Measurements from ENCODE around the gene HMX2.

DNA sequence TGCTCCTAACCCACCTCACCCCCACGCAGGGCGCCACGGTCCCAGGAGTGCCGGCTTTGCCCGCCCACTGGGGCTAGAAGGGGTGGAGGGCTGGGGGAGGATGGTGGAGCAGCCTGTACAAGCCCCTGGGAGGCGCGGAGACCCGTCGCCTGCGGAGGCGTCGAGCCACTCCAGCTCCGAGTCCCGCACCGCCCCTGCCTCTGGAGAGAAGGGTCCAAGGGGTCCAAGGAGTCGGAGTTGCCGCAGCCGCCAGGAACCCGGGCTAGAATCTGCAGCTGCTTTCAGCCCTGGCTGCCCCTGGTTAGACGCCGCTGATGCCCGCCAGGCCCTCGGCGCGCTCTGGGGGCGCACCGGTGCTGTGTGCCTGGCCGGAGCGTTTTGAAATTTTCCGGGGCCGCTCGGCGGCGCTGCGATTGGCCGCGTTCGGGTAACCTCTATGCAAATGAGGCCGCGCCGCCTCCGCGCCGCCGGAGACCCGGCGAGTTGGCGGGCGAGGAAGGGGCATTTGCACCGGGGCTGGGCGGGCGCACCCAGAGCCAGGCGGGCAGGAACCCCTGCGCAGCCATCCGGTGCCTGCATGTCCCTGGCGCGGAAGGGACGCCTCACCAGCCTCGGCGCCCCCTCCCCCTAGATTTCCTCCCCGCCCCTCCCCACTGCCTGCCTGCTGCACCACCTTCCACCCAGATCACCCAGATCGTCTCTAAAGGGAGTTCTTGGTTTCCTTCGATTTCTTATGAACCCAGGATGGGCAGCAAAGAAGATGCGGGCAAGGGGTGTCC lies at the start of gene HMX2:
- TF ChIP-seq, protein P1, sequence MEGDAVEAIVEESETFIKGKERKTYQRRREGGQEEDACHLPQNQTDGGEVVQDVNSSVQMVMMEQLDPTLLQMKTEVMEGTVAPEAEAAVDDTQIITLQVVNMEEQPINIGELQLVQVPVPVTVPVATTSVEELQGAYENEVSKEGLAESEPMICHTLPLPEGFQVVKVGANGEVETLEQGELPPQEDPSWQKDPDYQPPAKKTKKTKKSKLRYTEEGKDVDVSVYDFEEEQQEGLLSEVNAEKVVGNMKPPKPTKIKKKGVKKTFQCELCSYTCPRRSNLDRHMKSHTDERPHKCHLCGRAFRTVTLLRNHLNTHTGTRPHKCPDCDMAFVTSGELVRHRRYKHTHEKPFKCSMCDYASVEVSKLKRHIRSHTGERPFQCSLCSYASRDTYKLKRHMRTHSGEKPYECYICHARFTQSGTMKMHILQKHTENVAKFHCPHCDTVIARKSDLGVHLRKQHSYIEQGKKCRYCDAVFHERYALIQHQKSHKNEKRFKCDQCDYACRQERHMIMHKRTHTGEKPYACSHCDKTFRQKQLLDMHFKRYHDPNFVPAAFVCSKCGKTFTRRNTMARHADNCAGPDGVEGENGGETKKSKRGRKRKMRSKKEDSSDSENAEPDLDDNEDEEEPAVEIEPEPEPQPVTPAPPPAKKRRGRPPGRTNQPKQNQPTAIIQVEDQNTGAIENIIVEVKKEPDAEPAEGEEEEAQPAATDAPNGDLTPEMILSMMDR (IDR thresholded peaks at IDR 0.05) = peak; percentile 57; the same call in 1 of the 2 replicates
- TF ChIP-seq, protein P2, sequence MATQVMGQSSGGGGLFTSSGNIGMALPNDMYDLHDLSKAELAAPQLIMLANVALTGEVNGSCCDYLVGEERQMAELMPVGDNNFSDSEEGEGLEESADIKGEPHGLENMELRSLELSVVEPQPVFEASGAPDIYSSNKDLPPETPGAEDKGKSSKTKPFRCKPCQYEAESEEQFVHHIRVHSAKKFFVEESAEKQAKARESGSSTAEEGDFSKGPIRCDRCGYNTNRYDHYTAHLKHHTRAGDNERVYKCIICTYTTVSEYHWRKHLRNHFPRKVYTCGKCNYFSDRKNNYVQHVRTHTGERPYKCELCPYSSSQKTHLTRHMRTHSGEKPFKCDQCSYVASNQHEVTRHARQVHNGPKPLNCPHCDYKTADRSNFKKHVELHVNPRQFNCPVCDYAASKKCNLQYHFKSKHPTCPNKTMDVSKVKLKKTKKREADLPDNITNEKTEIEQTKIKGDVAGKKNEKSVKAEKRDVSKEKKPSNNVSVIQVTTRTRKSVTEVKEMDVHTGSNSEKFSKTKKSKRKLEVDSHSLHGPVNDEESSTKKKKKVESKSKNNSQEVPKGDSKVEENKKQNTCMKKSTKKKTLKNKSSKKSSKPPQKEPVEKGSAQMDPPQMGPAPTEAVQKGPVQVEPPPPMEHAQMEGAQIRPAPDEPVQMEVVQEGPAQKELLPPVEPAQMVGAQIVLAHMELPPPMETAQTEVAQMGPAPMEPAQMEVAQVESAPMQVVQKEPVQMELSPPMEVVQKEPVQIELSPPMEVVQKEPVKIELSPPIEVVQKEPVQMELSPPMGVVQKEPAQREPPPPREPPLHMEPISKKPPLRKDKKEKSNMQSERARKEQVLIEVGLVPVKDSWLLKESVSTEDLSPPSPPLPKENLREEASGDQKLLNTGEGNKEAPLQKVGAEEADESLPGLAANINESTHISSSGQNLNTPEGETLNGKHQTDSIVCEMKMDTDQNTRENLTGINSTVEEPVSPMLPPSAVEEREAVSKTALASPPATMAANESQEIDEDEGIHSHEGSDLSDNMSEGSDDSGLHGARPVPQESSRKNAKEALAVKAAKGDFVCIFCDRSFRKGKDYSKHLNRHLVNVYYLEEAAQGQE (IDR thresholded peaks at IDR 0.05; ENCODE audit: insufficient read depth in 1 of 2, low read depth in 2 of 2, low read length in 1 of 2) = no peak
- TF ChIP-seq TCF7L2 (IDR thresholded peaks at IDR 0.05; ENCODE audit: low read depth, low read length) = no peak
- no peak for TF ChIP-seq SIN3A (IDR thresholded peaks at IDR 0.05; ENCODE audit: borderline replicate concordance, insufficient read depth, low read depth, low read length)
- no peak for TF ChIP-seq POLR2AphosphoS5 (IDR thresholded peaks at IDR 0.05; ENCODE audit: low read depth, low read length)

Data from Panc1 (cell line).